NCI-H2107 treated with DMSO at 0.1 percent for 48 hours (cell line): Measurements from ENCODE around the gene PARD3.
A peak's percentile ranks its signal among the peaks of the same experiment; 100 is the strongest.
"Not testable (repeated sequence)": the region's sequence is repeated elsewhere in the genome, so short reads cannot be mapped to it uniquely, and the experiment has no call there.

Source experiments
- DNase-seq: peaks from one replicate; lab custom pipeline; 2025; ENCODE audit not compliant: unreplicated experiment; lab: John Stamatoyannopoulos, UW

The PARD3 gene

DNA sequence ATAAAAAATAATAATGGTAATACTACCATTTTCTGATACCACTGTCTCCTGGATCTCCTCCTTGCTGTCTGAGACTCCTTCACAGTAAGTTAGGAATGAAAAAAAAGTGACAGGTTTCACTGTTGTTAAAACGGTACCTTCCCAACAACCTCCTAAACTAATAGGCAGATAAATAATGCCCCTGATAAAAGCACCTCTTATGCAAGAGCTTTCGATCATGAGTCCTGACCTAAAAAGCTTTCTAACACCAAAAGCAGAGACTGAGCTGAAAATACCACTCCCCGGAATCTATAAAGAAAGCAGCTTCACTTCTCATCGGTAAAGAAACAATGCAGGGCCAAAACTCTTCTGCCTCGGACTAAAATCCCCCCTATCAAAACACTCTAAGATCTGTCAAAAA lies 14.5 kb downstream of the PARD3 start:
- DNase-seq = no peak

- DNase-seq = no peak
Measured at GRCh38 chr10:34798654-34799053, 16.4 kb downstream of the PARD3 start.

GRCh38 chr10:34797155-34797554 lies 17.9 kb downstream of the PARD3 start:
- no peak for DNase-seq

GRCh38 chr10:34796133-34796532 lies 19.0 kb downstream of the PARD3 start:
- DNase-seq = no peak

GRCh38 chr10:34795334-34795733 lies 19.8 kb downstream of the PARD3 start:
- DNase-seq = no peak

GRCh38 chr10:34794835-34795234 lies 20.3 kb downstream of the PARD3 start:
- DNase-seq = no peak

- DNase-seq = not testable (repeated sequence)
Measured at GRCh38 chr10:34793581-34793980, 21.5 kb downstream of the PARD3 start.

DNA sequence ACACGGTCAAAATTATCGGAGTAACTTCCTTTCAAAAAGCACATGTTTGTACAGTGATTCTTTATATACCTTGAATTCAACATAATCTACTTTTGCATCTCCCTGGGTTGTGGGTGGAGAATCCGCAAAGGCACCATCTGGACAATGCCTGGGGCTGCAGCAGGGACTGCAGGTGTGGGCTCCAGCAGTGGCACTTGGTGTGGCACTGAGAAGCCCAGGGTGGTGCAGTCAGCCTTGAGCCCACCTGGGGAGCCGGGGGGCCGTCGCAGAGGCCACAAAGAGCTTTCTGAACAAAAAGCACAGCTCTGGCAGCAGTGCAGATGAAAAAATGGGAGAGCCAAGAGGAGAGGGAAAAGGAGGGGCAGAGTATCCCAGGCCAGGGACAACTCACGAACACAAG lies 22.2 kb downstream of the PARD3 start:
- DNase-seq = no peak

DNA sequence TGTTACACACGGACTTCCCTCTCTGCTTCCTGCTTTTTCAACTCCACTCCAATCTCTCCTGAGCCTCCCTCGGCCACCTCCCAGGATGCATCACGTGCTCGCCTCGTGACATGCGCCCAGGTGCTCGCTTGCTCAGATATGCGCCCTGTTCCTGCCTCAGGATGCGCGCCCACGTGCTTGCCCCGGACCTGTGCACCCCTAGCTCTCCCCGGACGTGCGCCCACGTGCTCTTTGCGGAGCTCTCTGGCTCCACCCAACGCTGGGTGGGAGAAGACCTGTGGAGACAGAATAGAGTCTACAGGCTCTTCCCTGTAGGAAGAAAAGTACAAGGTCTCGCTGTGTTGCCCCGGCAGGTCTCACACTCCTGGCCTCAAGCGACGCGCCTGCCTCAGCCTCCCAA lies 23.1 kb downstream of the PARD3 start:
- peak; percentile 35 for DNase-seq

- DNase-seq = no peak
Measured at GRCh38 chr10:34791228-34791627, 23.9 kb downstream of the PARD3 start.

GRCh38 chr10:34789966-34790506 lies 25.1 kb downstream of the PARD3 start:
- peak; percentile 12 for DNase-seq

DNA sequence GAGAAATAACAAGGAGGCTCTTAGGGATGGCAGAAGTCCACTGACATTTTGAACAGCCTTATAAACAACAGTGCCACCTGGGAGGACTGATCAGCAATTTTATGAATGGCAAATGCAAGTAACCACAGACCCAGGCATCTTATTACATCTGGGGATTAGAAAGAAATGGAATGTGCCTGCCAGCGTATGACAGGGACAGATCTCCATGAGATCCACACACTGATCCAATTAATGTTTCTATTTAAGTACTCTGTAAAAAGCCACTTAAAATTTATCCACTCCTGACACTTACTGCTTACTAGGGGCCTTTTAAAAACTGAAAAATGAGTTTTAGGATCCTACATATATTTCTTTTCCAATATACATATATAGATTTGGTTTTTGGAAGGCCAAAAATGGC lies 28.6 kb downstream of the PARD3 start:
- DNase-seq = peak; percentile 37

DNA sequence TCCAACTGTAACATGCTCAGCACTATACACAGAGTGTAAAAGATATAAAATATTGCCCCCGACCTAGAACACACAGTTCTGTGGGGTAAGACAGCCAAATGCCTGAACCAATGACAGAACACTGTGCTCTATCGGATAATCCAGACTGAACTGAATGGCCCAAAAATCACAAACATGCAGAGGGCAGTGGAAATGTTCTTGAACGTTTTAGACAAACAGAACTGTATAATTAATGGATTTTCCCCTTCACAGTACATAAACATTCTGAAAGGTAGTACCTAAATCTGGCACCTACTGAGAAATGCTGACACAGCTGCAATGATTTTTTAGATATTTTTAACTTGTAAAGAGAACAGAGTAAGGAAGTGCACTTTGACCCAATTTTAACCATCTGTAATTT lies 33.4 kb downstream of the PARD3 start:
- DNase-seq = no peak

GRCh38 chr10:34780818-34781380 lies 34.2 kb downstream of the PARD3 start:
- DNase-seq = peak; percentile 16

GRCh38 chr10:34778237-34778636 lies 36.9 kb downstream of the PARD3 start:
- DNase-seq = no peak

- no peak for DNase-seq
Measured at GRCh38 chr10:34776090-34776690, 38.9 kb downstream of the PARD3 start.

GRCh38 chr10:34775044-34775637 lies 40.0 kb downstream of the PARD3 start:
- DNase-seq = no peak

- DNase-seq = no peak
Measured at GRCh38 chr10:34773636-34774630, 41.2 kb downstream of the PARD3 start.

DNA sequence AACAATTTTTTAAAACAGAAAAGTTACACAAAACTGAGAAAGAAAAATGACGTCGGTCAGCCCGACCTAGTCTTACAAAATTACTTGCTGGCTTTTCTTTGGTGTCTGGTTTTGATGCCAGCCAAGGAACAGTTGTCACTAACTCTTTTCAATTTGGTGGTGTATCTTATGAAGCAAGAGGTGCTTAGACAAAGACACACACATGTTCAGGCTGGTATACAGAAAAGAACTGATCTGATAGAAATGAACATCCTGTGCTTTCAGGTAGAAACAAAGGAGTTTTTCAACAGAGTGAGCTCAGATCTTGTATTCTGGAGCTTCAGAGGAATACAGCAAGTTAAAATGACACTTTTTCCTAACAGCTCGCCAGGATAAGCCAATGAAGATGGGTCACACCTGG lies 43.6 kb downstream of the PARD3 start:
- DNase-seq = no peak

- DNase-seq = no peak
Measured at GRCh38 chr10:34771106-34771505, 44.0 kb downstream of the PARD3 start.

DNA sequence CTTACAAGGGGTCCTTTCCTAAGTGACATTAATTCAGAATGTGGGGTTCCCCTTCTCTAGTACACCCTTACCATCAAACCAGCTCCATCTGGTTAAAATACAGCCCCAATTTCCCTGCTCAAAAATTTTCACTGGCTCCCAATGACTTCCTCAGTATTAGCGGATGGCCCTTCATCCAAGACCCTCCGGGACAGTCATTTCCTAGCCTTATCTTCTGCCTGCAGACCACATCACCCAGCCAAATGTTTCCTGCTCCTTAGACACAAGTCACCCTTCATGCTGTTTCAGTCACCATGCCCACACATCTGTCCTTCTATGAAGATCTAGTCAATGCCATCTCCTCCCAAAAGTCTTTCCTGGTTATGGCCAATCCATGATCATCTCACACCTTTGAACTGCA lies 45.2 kb downstream of the PARD3 start:
- no peak for DNase-seq
